Measurements from ENCODE around the gene ZBTB16.

The ZBTB16 gene

GRCh38 chr11:114211444-114212121 is 152.1 kb downstream of the ZBTB16 start:
- no peak for DNase-seq (ENCODE audit: low read depth)

- DNase-seq (ENCODE audit: low read depth) = no peak
Observed at GRCh38 chr11:114213622-114214021, 154.1 kb downstream of the ZBTB16 start.

DNA sequence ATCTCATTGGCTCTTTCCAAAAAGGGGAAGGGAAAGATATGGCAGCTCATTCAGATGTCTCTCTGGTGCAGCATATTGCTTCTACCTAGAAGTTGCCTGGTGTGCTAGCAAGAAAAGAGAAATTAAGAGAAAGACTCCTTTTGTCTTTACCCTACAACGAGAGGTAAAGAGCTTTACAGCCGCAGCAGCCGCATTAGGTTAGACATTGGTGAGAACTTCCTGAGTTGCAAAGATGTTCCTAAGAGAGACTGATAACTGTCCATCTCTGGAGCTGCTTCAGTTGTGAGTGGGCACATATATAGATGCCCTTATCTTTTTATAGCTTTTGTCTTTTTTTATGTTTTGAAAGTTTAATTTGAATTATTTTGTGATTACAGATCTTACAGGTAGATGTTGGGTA is 155.9 kb downstream of the ZBTB16 start:
- no peak for DNase-seq (ENCODE audit: low read depth)

- DNase-seq (ENCODE audit: low read depth) = no peak
Observed at GRCh38 chr11:114215871-114216795, 156.6 kb downstream of the ZBTB16 start.

GRCh38 chr11:114216796-114217180 is 157.3 kb downstream of the ZBTB16 start:
- DNase-seq (ENCODE audit: low read depth) = no peak

- DNase-seq (ENCODE audit: low read depth) = no peak
Observed at GRCh38 chr11:114218508-114218907, 159.0 kb downstream of the ZBTB16 start.

GRCh38 chr11:114219559-114220349 is 160.2 kb downstream of the ZBTB16 start:
- no peak for DNase-seq (ENCODE audit: low read depth)

GRCh38 chr11:114221037-114221436 is 161.5 kb downstream of the ZBTB16 start:
- no peak for DNase-seq (ENCODE audit: low read depth)

DNA sequence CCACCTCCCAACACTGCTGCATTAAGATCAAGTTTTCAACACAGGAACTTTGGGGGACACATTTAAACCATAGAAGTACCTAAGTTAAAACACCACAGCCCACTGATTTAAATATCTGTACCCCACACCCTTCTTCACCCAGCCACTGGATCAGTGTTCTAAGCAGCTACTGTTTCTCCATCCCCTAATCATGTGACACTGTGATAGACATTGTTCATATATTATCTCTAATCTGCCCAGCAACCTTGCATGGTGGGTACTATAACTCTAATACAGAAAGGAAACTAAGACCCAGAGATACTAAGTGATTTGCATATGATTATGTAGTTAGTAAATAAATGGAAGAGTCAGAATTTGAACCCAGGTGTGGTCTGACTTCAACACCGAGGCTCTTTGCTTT is 166.2 kb downstream of the ZBTB16 start:
- no peak for DNase-seq (ENCODE audit: low read depth)

- DNase-seq (ENCODE audit: low read depth) = no peak
Observed at GRCh38 chr11:114226356-114226755, 166.8 kb downstream of the ZBTB16 start.

DNA sequence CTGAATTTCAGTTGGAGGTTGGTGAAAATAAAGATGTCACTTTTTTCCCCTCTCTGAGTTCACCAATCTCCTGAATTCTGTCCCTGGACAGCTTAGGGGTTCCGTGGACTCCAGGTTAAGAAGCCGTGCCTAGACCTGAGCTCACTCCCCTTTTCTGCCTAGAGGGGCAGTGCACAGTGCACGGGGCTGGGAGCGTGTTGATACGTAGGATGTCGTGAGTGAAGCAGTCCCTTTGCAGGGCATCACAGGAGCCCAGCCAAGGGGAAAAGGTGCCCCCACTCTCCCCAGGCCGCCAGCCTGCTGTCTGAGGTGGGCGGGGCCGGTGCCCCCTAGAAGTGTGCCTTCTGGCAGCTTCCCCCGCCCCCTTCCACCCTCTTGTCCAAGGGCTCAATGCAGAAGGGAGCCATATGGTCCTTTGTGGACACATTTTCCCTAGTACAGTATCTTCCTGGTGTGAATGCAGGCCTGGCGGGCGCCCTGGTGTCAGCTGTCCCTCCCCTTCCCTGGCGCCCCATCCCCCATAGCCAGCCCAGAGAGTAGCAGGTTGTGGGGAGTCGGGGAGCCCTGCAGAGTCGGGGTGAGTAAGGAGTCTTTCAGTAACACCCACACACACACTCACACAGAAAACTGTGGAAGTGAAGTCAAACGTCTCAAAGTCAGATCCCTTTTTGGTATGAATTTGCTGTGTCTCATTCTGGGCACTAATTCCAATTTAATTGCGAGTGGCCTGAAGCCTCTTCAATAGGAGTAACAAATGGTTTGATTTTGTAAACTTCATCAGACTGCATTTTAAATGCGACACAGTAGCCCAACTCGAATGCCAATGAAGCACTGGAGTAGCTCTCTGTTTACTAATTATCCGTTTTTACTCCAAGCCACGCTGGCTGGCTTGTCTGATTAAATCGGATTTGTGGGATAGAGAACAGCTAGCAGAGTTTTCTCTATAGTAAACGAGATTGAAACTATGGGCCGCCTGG is 169.2 kb downstream of the ZBTB16 start:
- DNase-seq (ENCODE audit: low read depth) = no peak

DNA sequence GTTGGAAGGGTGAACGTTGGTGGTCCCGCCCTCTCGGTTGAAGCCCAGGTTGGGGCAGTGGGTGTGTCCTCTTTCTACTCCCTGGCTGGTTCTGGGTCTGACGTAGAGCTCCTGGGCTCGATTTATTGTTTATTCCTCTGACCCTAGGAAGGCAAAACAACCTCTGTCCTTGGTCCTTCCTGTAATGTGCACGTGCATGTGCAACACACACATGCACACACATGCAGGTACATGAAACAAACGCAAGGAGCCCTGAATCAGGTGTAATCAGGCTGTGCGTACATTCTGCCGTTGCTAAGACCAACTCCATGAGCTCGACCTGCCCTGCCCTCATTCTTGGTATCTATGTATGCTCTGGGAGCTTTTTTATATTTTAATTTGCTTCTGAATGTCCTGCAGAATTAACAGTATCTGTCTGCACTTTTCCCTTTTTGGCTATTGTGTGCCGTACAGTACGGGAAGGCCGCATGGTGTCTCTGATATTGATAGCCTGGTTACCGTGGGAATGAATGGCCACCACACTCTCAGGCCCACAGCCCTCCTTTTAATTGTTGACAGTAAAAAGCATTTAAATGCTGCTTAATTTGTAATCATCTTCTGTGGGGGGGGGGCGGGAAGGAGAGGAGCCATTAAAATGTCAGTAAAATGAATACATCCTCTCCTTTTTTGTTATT is 170.7 kb downstream of the ZBTB16 start:
- DNase-seq (ENCODE audit: low read depth) = no peak

DNA sequence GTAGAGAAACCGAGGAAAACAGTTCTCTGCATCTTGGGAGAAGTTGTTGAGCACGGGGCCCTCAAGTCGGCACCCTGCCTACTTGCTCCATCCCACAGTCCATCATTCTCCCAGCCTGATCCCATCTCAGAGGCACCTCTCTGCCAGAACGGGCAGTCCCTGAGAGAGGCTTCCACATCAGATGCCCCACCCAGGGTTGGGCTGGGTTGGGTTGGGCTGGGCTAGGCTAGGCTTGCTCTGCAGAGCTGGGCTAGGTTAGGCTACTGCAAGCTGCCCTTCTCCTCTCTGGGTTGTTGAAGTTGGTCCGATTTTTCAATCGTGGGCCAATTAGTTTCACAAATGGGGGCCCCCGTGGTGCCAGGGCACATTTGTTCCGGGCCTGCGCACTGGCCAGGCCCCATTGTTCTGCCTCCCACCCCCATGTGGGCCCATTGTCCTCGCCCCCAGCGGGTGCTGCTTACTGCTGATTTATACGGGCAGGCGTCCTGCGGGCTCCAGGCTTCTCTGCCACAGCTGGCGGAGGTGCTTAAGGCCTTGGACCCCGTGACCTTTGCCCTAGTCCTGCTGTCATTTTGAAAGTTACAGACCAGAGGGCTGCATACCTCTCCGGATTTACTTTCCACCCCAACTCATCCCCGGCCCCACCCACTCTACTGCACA is 173.0 kb downstream of the ZBTB16 start:
- no peak for DNase-seq (ENCODE audit: low read depth)

DNA sequence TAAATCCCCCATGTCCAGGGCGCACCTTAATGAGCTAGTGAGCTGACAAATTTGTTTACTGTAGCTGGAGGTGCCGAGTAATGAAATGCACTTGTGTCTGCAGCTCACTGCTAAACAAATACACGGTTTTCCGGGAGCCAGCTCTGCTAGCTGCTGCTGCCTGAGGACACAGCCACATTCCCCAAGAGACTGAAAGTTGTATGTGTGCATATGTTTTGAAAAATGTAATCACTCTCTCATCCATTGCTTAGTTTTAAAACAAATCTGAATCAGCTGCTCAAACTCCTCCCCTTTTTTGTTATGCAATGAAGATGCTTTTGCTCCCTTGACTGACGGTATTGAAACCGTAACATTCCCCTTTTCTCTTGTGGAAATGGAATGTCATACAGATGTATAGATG is 174.2 kb downstream of the ZBTB16 start:
- DNase-seq (ENCODE audit: low read depth) = no peak

DNA sequence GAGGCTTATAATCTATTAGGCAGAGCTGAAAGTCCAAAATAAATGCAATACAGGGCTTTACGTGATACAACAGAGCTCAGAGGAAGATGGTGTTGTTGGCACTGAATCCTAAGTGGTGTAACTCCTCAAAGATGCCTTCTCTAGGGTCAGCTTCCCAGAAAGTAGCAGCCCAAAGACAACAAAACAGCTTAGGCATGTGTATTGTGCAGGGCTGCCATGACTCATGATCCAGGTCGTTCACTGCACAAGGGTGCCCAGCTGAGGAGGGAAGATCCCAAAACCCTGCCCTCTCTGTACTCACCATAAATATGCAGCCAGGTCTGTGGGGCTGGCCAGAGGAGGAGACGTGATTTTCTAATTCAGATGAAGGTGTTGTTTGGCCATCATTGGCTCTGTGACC is 177.3 kb downstream of the ZBTB16 start:
- DNase-seq (ENCODE audit: low read depth) = no peak

DNA sequence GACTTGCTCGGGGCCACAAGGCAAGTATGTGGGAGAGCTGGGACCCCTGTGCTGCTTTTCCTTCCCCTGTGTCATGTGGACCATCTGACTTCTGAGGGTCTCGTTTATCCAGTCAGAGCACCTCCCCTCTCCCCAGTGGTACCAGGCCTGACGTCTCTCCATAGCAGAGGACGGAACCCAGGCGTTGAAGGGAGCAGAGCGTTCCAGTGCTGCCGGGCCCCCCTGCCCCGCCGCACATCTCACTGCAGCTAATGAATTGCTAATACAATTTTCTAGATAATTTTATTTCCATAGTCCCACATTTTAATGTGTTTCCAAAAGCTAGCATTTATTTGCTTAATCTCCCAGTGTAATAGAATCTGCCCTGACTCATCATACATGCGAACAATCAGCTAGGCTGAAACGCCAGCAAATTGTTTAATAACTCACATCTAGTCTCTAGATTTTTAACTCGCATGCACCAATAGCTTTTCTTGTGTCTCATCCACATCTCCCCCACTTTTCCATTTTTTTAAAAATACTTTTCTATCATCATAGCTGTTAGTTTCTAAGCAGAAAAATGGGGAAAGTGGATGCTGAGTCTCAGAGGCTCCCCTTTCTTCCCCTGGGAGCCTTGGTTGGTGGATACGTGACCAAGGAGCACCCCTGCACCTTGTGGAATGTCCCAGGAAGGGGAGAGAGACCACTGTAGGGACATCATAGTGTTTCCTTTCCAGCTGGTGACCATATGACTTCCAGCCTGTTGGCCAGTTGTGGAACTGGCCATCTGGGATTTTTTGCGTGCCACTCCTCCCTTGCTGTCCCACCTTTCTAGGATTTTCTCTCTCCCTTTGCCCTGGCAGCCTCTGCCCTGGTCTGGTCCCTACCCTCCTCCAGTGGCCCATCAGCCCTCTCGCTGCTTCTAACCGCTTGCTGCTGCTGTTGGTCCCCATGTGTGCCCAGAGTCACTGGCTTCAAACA is 178.1 kb downstream of the ZBTB16 start:
- DNase-seq (ENCODE audit: low read depth) = no peak

GRCh38 chr11:114239753-114240161 is 180.2 kb downstream of the ZBTB16 start:
- no peak for DNase-seq (ENCODE audit: low read depth)

DNA sequence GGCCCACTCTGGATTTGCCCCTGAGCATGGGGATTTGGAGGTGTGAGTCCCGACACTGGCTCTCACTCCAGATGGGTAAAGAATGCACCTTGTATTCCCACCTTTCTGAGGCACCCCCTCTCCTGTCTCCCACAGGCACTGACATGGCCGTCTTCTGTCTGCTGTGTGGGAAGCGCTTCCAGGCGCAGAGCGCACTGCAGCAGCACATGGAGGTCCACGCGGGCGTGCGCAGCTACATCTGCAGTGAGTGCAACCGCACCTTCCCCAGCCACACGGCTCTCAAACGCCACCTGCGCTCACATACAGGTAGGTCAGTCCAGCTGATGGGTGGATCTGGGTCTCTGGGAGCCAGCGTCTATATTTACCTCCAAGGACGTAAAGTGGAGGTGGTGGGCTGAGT is 182.5 kb downstream of the ZBTB16 start:
- DNase-seq (ENCODE audit: low read depth) = no peak
